Measurements from ENCODE around the gene YWHAE. TPM values are rescaled to one million over a fixed set of nuclear protein-coding genes. Genes with fewer than 3 reads are reported as not detected.

The YWHAE gene
- total and polyA plus RNA-seq, 10 of the 15 experiments (the other 5 are each of a cell fraction or from before 2014, with no cell fraction given), result 189 to 651 (median 469) TPM

GRCh38 chr17:1325766-1326165, 74.3 kb downstream of the YWHAE start:
- Histone ChIP-seq H3K4me1 (ENCODE audit: control insufficient read depth, insufficient read depth, low read length) (no peaks in the 10 kb centered on the region), H3K4me3 (no peak overlapping the region), H3K9ac (ENCODE audit: control insufficient read depth, insufficient read depth, low read length) (no peak overlapping the region), H3K27ac (ENCODE audit: control insufficient read depth, insufficient read depth) (no peak overlapping the region), H2AFZ (ENCODE audit: control insufficient read depth, low read depth, low read length) (no peak overlapping the region), H3K27me3 (replicated peaks in 1 of 2; ENCODE audit: control insufficient read depth in 2 of 2, insufficient read depth in 2 of 2, low read length in 1 of 2) (no peaks in the 10 kb centered on the region; a peak in 1 of 4 replicates), H3K79me2 (ENCODE audit: control insufficient read depth, insufficient read depth, low read length) (no peaks in the 10 kb centered on the region), H3K4me2 (ENCODE audit: control insufficient read depth, insufficient read depth) (no peak overlapping the region), H4K20me1 (ENCODE audit: control insufficient read depth, insufficient read depth) (no peaks in the 10 kb centered on the region), H3K36me3 (ENCODE audit: control insufficient read depth in 2 of 2, insufficient read depth in 2 of 2, low read length in 1 of 2) (no peaks in the 10 kb centered on the region), H3K9me3 (replicated peaks; ENCODE audit: control insufficient read depth, insufficient read depth, low read length) (no peaks in the 10 kb centered on the region)
- in situ Hi-C loops (cut with MboI), result loop anchor here (5.0 kb wide), 1 partner anchor 53 kb away; the partner anchor contains the start of gene BHLHA9
- FAIRE-seq, result no peak
- BruUV-seq (replicated peaks), result no TSS peak
- DNase-seq (ENCODE audit: low read depth, low spot score), result no peak
- RAD21 ChIA-PET (ENCODE audit: unreplicated experiment), result no interaction called here
- CTCF ChIA-PET, result no interaction called here
- TF ChIP-seq POLR2A (IDR thresholded peaks at IDR 0.05; ENCODE audit: low read depth, low read length), result no peak
- TF ChIP-seq HDGF (IDR thresholded peaks at IDR 0.05), result no peak
- WGBS (ENCODE audit: insufficient coverage, insufficient replicate concordance, low lambda C conversion rate, missing lambda C conversion rate), result 54% methylated on average over 12 of the region's 12 CpGs
- ATAC-seq, result no peak
- SMC1A ChIA-PET (ENCODE audit: uncharacterized antibody, unreplicated experiment), result no interaction called here
- POLR2A ChIA-PET, result no interaction called here
- intact Hi-C loops (cut with micrococcal nuclease; ENCODE audit: unreplicated experiment), result no loop called here

GRCh38 chr17:1324201-1324771, 75.7 kb downstream of the YWHAE start:
- RAD21 ChIA-PET (ENCODE audit: unreplicated experiment), result no interaction called here
- Histone ChIP-seq H3K4me2 (ENCODE audit: control insufficient read depth, insufficient read depth) (no peak overlapping the region), H3K79me2 (ENCODE audit: control insufficient read depth, insufficient read depth, low read length) (no peaks in the 10 kb centered on the region), H2AFZ (ENCODE audit: control insufficient read depth, low read depth, low read length) (no peak overlapping the region), H3K4me3 (no peak overlapping the region), H3K9me3 (replicated peaks; ENCODE audit: control insufficient read depth, insufficient read depth, low read length) (no peaks in the 10 kb centered on the region), H4K20me1 (ENCODE audit: control insufficient read depth, insufficient read depth) (no peaks in the 10 kb centered on the region), H3K36me3 (ENCODE audit: control insufficient read depth in 2 of 2, insufficient read depth in 2 of 2, low read length in 1 of 2) (no peaks in the 10 kb centered on the region), H3K9ac (ENCODE audit: control insufficient read depth, insufficient read depth, low read length) (no peak overlapping the region), H3K4me1 (ENCODE audit: control insufficient read depth, insufficient read depth, low read length) (no peaks in the 10 kb centered on the region), H3K27me3 (replicated peaks in 1 of 2; ENCODE audit: control insufficient read depth in 2 of 2, insufficient read depth in 2 of 2, low read length in 1 of 2) (no peaks in the 10 kb centered on the region; a peak in 2 of 4 replicates), H3K27ac (ENCODE audit: control insufficient read depth, insufficient read depth) (no peak overlapping the region)
- no TSS peak for BruUV-seq (replicated peaks)
- CTCF ChIA-PET, result interaction anchor here (0.6 kb wide), 1 partner anchor 484 kb away, joined by 3 read pairs; no protein-coding TSS in a partner anchor
- POLR2A ChIA-PET, result interaction anchor here (0.7 kb wide), 1 partner anchor 433 kb away, joined by 4 read pairs; no protein-coding TSS in a partner anchor
- intact Hi-C loops (cut with micrococcal nuclease; ENCODE audit: unreplicated experiment), result no loop called here
- no peak for DNase-seq (ENCODE audit: low read depth, low spot score)
- no peak for ATAC-seq
- SMC1A ChIA-PET (ENCODE audit: uncharacterized antibody, unreplicated experiment), result no interaction called here
- WGBS (ENCODE audit: insufficient coverage, insufficient replicate concordance, low lambda C conversion rate, missing lambda C conversion rate), result 71% methylated on average over 24 of the region's 27 CpGs
- in situ Hi-C loops (cut with MboI), result no loop called here
- no peak for FAIRE-seq
- TF ChIP-seq CBFB (IDR thresholded peaks at IDR 0.05; ENCODE audit: low read depth), result no peak
- no peak for TF ChIP-seq NFYA (IDR thresholded peaks at IDR 0.05; ENCODE audit: borderline replicate concordance, low read depth, low read length)
- no peak for TF ChIP-seq CBX3 (IDR thresholded peaks at IDR 0.05; ENCODE audit: borderline replicate concordance, low read depth)
- TF ChIP-seq IRF4 (IDR thresholded peaks at IDR 0.05; ENCODE audit: low read depth, low read length), result no peak
- no peak for TF ChIP-seq MAX (IDR thresholded peaks at IDR 0.05; ENCODE audit: low read depth, low read length)
- no peak for TF ChIP-seq PML (IDR thresholded peaks at IDR 0.05; ENCODE audit: low read length)
- TF ChIP-seq ZNF217 (IDR thresholded peaks at IDR 0.05), result no peak
- no peak for TF ChIP-seq USF1 (IDR thresholded peaks at IDR 0.05; ENCODE audit: borderline replicate concordance, extremely low read length, insufficient read depth, low read depth, low read length)
- TF ChIP-seq SIN3A (IDR thresholded peaks at IDR 0.05; ENCODE audit: low read depth, low read length), result no peak
- TF ChIP-seq PAX5 (IDR thresholded peaks at IDR 0.05; ENCODE audit: borderline replicate concordance, low read depth, low read length), result no peak
- no peak for TF ChIP-seq SMC3 (IDR thresholded peaks at IDR 0.05; ENCODE audit: borderline replicate concordance, low read length)
- no peak for TF ChIP-seq NFXL1 (IDR thresholded peaks at IDR 0.05; ENCODE audit: borderline replicate concordance)
- TF ChIP-seq TARDBP (IDR thresholded peaks at IDR 0.05; ENCODE audit: borderline replicate concordance), result no peak

All from GM12878 (cell line).